Posterior cingulate gyrus (tissue), 11 donors: ENCODE results near the gene PTPRG.
"Not testable (repeated sequence)": the region's sequence is repeated elsewhere in the genome, so short reads cannot be mapped to it uniquely, and the experiment has no call there.

Experiments used
- DNase-seq, 10 donors: peaks; one replicate each; pipeline versions ENCODE4 v3.0.0 to v3.0.0-alpha.2; 2020 to 2021; ENCODE audit warnings: mixed read lengths in 3 of 10
- intact Hi-C: fragments of 100-400 bp; cut with DNase I; formaldehyde crosslinking; loops from one replicate; pipeline ENCODE4 v1.15.1; 2023

PTPRG gene

GRCh38 chr3:61561374-61562041 lies at the start of gene PTPRG:
Gene PTPRG (plus strand): TSS chr3:61561571. CDS start chr3:61562288, 717 bp downstream.
- peak; percentile 50 to 96 (median 75) for DNase-seq
- intact Hi-C loops = loop anchor here (10.0 kb wide), 1 partner anchor 293 kb away; no protein-coding TSS in a partner anchor

- DNase-seq = no peak
- intact Hi-C loops = no loop called here
Measured at GRCh38 chr3:61518590-61518989, 42.8 kb upstream of the PTPRG start.

- intact Hi-C loops = no loop called here
- no peak for DNase-seq
Measured at GRCh38 chr3:61520966-61521628, 40.3 kb upstream of the PTPRG start.

- no peak for DNase-seq
- intact Hi-C loops = no loop called here
Measured at GRCh38 chr3:61522060-61522459, 39.3 kb upstream of the PTPRG start.

GRCh38 chr3:61522626-61523025 lies 38.7 kb upstream of the PTPRG start:
- DNase-seq = no peak
- intact Hi-C loops = no loop called here

GRCh38 chr3:61524933-61525332 lies 36.4 kb upstream of the PTPRG start:
- intact Hi-C loops = no loop called here
- no peak for DNase-seq

GRCh38 chr3:61526308-61526707 lies 35.1 kb upstream of the PTPRG start:
- DNase-seq = no peak
- intact Hi-C loops = no loop called here

- DNase-seq = no peak
- intact Hi-C loops = no loop called here
Measured at GRCh38 chr3:61527011-61527410, 34.4 kb upstream of the PTPRG start.

- no peak for DNase-seq
- intact Hi-C loops = no loop called here
Measured at GRCh38 chr3:61530355-61530754, 31.0 kb upstream of the PTPRG start.

GRCh38 chr3:61531528-61531927 lies 29.8 kb upstream of the PTPRG start:
- DNase-seq = no peak
- intact Hi-C loops = no loop called here

- DNase-seq = no peak
- intact Hi-C loops = no loop called here
Measured at GRCh38 chr3:61532739-61533500, 28.5 kb upstream of the PTPRG start.

GRCh38 chr3:61535826-61536225 lies 25.5 kb upstream of the PTPRG start:
- DNase-seq = no peak
- intact Hi-C loops = no loop called here

- DNase-seq = no peak
- intact Hi-C loops = no loop called here
Measured at GRCh38 chr3:61537366-61537765, 24.0 kb upstream of the PTPRG start.

- intact Hi-C loops = no loop called here
- DNase-seq = no peak
Measured at GRCh38 chr3:61538486-61538885, 22.9 kb upstream of the PTPRG start.

GRCh38 chr3:61541694-61542093 lies 19.7 kb upstream of the PTPRG start:
- intact Hi-C loops = no loop called here
- DNase-seq = no peak

- intact Hi-C loops = no loop called here
- DNase-seq = no peak
Measured at GRCh38 chr3:61545716-61546115, 15.7 kb upstream of the PTPRG start.

GRCh38 chr3:61547625-61548024 lies 13.7 kb upstream of the PTPRG start:
- DNase-seq = no peak
- intact Hi-C loops = no loop called here

- intact Hi-C loops, DNase-seq: not testable (repeated sequence)
Measured at GRCh38 chr3:61552704-61553103, 8.7 kb upstream of the PTPRG start.

- no peak for DNase-seq
- intact Hi-C loops = no loop called here
Measured at GRCh38 chr3:61559136-61559731, 2.1 kb upstream of the PTPRG start.

- intact Hi-C loops = loop anchor here (10.0 kb wide), 1 partner anchor 294 kb away; no protein-coding TSS in a partner anchor
Measured at GRCh38 chr3:61560517-61561373, 626 bp upstream of the PTPRG start.

More at GRCh38 chr3:61560517-61561373, 626 bp upstream of the PTPRG start:
- peak in 9 of 10 donors; percentile 45 to 93 (median 62) for DNase-seq
